Stimulated activated CD4-positive, alpha-beta T cell treated with anti-CD3 and anti-CD28 coated beads, Interleukin-12 subunit alpha, Interleukin-12 subunit beta, amount 100 ng/mL, for 48 hours (primary cell): Measurements from ENCODE around the gene TIAM1.

Experiments
- DNase-seq, 3 donors: peaks; one replicate each; pipeline ENCODE4 v3.0.0-alpha.2; 2020; ENCODE audit warnings: low read depth in 2 of 3, low spot score in 1 of 3

TIAM1 gene

DNA sequence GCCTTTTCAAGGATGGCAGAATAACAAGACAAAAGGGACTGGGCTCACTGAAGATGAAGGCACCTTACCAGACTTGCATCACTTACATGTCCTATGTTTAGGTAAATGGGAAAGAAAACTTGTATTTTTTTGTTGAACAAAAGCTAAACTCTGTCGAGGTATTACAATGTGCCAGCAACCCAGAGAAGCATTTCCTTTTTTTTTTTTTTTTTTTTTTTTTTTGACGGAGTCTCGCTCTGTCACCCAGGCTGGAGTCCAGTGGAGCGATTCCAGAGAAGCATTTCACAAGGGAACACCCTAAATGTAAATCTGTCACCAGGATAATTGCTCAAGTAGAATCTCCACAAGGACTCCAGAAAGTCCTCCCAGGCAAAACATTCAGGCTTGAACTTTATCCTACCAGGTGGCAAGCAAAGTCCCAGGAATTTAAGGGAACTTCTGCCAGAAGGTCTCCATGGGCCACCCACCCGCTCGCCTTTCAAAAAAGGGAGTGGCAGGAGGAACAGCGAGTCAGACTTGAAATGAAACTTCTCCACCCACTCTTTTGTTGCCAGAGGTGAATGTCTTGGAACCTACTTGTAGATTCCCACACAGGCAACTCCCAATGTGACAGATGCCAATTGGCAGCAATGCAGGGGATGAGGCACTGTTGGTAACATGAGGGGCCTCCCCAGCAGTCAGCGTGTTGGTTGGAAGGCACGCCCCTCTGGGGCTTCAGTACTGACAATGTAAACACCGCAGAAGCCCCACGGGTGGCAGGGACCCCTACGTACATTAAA, 125.0 kb downstream of the TIAM1 start:
- no peak for DNase-seq

DNA sequence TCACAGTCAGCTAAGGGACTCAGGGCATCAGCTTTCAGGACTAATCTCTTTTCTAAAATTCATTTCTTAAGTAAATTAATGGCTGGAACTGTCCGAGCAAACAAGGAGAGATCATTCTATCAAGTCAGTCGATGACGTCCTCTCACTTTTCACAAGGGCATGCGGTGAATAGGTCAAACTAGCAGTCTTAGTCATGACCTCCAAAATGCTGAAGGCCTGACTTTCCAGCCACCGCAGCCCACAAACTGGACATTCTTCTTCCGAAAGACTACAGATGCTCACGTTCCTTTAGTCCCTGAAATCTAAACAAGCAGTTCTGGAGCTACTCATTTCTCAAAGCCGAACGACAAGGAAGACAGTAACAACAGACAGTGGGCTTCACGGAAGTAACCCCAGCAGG, 127.9 kb downstream of the TIAM1 start:
- no peak for DNase-seq

DNA sequence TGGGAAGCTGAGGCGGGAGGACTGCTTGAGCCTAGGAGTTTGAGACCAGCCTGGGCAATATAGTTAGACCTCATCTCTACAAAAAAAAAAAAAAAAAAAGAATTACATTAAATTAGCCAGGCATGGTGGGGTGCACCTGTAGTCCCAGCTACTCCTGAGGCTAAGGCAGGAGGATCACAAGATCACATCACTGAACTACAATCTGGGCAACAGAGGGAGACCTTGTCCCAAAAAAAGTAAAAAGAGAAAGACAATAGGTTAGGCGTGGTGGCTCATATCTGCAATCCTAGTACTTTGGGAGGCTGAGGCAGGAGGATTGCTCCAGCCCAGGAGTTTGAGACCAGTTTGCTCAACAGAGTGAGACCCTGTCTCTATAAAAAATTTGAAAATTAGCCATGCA, 130.3 kb downstream of the TIAM1 start:
- DNase-seq = no peak

DNA sequence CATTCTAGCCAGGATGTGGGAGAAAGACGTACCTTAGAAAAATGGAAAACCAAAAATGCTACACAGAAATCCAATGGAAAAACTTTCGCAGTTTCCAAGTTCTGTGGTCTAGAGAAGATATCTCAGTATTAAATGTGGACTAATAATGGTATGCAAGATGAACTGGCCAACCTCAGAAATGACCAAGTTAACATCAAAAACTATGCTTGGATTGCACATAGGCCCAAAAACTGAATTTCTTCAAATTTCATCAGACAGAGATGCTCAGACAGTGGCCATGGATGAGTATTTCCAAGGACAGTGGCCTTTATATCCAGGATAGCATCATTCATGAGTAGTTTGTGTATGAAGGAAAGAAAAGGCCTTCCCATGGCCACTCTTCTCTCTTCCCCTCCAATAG, 132.2 kb downstream of the TIAM1 start:
- no peak for DNase-seq

DNA sequence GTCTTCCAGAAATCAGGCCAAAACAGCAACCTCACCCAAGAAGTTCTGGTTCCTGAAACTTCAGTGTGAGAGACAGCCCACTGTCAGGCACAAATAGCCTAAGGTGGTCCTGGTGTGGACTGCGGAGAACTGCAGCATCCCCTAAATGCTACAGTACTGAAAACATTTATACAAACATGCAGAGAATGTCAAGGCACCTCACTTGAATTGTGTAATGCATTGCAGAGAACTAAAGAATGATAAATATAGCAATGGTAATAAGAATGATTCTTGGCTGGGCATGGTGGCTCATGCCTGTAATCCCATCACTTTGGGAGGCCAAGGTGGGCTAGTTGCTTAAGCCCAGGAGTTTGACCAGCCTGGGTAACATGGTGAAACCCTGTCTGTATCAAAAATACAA, 138.6 kb downstream of the TIAM1 start:
- DNase-seq = no peak

DNA sequence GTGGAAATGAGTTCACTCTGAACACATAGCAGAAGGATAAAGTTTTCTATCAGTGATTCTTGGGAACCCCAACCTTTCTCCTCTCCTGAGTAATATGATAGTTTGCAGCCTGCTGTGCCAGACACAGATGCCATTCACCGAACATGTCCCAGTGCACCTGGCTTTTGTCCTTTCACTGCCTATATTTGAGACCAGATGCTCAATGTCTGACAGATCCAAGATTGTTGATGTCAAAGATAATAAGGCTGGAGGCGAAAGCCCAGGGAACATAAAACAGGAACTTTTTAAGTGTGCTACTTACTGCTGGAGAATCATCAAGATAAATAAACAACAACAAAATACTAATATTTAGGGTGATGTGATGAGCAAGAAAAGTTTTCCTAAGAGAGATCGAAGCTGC, 139.3 kb downstream of the TIAM1 start:
- no peak for DNase-seq

DNA sequence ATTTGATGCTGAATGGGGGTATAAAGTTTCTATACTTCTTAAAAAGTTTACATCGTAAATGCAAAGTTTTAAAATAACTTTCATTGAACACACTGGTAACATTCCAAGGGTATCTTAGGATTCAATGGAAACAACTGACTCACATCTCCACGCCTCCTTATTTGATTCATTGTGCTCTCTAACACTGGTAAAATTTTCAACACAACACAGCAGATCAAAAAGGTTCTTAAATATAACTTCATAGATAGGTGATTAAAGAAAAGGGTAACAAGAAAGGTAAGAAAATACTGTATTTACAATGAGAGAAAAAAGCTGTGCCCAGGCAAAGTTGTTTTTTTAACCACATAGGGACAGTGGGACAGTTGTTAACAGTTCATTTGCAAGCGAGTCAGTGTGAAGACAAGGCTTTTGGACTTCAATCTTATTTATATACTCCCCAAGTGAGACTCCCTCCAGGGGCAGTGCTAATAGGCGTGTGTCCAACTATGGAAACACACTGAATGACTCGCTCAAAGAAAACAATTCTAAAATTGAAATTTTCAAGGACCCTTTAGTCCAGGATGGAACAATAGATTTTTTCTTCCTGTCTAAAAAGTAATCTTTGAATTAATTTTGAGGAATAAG, 140.5 kb downstream of the TIAM1 start:
- DNase-seq = no peak

DNA sequence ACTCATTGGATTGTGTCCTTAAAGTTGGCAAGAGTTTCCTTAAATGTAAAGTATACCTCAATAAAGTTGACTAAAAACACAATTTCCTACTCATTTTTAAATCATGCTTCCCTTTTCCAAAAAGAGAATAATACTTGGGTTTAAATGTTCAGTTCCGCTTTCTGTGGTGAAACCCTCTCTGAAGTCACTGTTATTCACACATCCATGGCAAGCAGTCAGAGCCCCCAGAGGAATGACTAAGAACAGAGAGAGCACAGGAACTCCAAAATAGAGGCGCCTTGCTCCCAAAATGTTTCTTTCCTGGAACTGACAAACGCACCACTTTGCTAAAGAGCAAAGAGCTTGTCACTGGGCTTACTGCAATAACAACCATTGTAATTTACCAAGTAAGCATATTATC, 142.5 kb downstream of the TIAM1 start:
- DNase-seq = no peak

DNA sequence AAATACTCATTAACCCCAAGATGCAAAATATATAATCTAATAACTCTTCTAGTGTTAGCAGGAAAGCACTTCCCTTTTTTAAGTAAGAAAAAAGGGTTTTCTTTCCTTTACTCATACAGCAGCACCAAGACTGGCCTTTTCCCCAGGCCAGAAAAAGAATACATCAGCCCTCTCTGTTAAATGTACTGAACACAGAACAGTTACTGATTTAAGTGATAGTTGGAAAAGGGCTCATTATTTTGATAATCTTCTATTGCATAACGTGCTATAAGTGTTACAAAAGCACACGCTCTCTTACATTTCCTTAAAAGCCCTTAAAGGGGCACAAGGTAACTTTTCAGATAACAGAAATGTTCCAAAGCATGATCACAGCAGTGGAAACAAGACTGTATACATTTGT, 142.9 kb downstream of the TIAM1 start:
- DNase-seq = no peak

DNA sequence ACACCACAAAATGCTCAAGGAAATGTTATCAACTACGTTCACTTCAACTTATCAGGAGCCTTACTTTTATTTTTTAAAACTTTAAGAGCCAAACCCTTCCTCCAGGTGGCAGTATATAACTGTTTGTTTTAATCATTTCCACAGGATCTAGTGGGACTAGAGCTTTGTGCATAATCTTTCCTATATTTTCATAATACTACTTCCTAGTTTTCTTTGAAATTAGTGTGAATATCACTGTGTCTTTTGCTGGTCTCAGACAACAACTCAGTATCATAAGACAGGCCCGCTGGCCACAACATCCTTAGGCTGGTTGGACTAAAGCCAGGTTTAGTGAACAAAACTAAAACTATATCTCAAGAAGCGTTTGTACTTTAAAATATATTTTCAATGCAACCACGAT, 145.5 kb downstream of the TIAM1 start:
- no peak for DNase-seq

DNA sequence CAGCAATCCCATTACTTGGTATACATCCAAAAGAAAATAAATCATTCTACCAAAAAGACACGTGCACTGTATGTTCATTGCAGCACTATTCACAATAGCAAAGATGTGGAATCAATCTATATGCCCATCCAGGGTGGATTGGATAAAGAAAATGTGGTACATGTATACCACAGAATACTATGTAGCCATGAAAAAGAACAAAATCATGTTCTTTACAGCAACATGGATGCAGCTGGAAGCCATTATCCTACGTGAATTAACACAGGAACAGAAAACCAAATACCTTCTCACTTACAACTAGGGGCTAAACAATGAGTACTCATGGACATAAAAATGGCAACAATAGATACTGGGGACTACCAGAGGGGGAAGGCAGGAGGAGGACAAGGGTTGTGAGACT, 147.3 kb downstream of the TIAM1 start:
- DNase-seq = no peak

DNA sequence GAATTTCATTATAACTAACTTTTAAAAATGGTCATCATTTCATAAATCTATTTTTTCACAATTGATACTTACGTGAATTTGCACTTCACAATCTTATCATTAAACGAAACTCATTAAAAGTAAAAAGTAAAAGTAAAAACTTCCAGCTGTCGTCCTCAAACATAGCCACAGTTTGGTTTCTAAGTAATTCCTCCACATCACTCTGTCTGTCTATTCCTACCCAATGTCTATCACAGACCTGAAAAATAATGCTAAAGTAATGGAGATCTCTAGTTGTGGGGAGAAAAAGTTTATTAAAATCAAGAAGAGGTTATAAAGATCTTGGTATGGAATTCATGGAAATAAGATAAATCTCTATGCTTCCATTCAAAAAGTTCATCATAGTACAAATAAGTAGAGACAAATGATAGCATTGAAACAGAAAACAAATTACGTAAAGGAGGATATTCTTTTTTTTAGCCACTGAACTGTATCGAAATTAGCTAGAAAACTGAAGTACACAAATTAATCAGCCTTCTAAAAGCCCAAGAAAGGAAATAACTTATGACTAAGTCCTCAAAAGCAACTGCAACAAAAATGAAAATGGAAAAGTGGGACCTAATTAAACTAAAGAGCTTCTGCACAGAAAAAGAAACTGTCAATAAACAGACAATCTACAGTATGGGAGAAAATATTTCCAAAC, 148.6 kb downstream of the TIAM1 start:
- DNase-seq = no peak

DNA sequence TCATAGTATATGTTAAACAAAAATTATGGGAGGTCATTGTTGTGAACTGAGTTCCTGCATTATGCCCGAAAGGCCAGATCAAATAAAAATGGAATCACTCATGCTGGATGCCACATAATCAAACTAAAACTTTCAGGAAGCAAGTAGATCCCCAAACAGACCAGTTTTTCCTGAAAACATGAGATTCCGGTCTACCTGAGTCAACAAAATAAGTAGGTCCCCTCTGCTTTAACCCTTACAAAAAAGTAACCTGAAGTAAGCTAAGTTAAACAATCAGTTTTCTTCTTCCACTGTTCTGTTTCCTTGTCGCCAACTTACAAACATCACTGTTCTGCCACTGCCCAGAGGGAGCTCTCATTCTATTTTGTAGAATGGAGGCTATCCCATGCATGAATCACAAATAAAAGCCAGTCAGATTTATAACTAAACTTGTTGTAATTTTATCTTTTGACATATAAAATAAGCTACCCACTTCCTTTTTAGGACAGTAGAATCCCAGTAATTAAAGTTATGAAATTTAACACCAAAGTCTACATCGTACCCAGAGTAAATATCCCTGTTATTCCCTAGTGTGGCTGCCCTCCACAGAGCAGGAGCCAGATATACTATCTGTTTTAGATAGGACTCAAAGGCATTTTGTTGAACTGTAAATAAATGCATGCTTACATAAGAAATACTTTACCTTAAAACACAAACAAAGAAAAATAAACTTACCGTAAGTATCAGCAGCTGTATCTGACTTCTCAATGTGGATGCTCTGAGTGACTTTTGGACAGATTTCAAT, 149.4 kb downstream of the TIAM1 start:
- DNase-seq = no peak

DNA sequence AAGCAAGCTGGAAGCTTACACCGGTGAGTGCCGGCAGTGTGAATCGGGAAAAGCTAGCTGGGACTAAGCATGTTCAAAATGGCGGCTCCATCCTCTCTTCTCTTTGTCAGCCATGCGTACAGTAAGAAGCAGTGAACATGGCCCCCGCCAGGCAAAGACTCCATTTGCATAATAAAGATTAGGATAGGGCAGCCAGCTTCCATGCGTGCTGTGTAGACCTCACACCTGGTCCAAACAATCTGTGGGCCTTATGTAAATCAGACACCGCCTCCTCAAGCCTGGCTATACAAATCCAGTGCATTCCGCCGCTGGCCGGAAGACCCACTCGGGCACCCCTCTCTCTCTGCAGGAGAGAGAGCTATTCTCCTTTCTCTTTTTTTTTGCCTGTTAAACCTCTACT, 150.3 kb downstream of the TIAM1 start:
- DNase-seq = no peak

DNA sequence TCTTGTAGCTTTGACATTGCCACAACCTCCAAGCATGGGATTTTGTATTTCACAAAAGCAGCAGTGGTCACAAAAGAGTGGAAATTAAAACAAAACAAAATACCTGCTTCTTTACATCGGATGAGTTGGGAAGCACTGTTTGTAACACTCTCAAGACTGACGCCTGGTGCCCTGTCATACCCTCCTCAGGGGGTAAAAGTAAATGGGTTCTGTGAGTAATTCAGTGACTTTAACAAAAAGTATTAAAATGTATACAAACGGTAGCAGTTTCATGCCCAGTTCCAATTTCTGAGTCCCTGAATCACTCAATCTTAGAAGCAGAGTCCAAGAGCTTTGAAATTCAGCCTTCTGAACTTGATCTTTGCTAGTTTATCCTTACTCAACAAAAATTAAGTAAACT, 152.5 kb downstream of the TIAM1 start:
- no peak for DNase-seq

DNA sequence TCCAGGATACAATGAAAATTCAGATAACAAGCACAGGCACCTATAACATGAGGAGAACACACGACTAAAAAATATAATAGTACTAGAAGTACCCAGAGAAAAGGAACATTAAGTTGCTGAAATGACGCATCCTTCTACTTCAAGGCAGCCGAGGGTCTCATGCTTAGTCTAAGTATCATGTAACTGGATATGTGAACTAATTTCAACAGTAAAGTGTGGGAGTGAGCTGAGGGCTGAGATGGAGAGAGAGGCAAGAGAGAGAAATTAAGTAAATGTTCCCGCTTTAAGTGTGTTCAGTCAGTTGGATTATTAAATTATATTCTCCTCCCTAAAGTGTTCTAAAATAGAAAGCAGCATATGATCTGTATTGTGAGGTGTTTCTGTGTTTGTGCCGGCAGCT, 153.5 kb downstream of the TIAM1 start:
- DNase-seq = no peak

DNA sequence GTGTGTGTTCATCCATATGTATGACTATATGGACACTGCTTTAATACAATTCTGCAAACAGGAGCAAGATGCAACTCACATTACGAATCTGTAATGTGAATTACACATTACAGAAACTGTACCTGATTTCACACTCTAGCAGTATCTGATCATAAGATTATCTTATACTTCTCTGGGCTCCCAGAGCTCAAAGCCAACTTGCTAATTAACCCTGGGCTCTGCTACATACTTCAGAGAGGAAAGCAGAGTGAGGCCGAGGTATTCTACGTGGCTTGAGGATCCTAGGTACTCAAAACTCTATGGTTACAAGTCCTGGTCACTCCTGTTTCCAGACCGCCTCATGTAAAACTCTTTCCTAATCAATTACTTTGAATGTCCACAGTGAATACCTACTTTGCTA, 156.6 kb downstream of the TIAM1 start:
- DNase-seq = no peak

DNA sequence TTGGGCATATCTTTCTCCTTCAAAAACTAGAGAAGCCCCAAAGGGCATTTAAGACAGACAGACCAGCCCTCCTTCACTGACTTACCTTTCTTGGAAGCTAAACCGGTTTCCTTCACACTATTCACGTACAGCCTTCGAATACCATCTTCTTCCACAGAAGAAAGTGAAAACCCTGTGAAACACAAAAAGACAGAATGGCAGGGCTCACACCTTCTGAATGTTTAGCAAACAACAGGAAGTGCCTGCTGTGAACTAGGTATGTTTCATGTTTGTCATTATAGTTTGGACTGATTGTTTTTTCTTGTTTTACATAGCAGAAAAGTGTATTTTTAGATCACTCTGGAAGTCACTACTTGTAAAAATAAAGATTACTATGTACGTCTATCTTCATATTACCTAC, 157.1 kb downstream of the TIAM1 start:
- no peak for DNase-seq

DNA sequence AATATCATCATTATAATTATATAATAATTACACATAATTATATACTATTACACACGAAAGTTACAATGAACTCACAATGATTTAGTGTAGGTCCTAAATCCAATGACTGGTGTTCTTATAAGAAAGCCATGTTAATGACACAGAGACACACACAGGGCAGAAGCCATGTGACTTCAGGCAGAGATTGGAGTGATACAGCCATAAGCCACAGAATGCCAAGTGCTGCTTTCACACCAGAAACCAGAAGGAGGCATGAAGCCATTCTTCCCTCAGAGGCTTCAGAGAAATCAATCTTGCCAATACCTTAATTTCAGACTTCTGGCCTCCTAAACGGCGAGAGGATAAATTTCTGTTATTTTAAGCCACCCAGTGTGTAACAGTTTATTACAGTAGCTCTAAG, 158.4 kb downstream of the TIAM1 start:
- no peak for DNase-seq

DNA sequence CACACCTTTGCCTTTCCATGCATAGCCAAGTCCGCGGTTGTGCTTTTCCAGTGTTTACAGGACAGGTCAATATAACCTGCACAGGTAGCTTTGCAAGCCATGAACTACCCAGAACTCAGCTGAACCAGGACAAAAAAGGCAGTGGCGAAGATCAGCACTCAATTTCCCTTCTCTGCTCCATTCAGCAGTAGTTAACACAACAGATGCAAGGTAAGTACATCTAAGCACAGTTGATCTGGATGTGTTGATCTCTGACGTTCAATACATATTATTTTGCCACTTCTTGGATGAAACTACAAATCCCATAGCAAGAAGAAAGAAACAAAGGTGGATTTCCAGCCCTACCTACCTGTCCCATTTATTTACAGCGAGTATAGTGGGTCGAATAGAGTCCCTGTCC, 159.2 kb downstream of the TIAM1 start:
- DNase-seq = no peak

DNA sequence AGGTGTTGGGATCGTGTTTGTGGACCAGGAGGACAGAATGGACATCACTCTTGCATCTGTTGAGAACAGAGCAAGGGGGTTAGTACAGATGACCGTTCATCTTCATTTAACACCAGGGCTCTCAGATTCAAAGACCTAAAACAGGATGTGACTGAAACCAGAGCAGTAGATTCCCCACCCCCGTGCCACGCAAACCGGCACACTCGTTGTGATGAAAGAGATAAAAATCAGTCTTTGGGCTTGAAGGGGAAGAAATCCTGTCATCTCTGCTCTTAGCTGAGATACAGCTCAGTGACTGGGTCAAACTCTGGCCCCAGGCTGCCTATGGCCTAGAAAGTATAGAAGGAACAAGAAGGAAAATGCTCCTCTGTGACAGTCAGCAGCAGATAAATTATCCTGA, 159.6 kb downstream of the TIAM1 start:
- DNase-seq = peak; percentile 66 to 67 (median 67)
